ENCODE results near the gene RSKR.
A peak's percentile ranks its signal among the peaks of the same experiment; 100 is the strongest.
"Not testable (repeated sequence)": the region's sequence is repeated elsewhere in the genome, so short reads cannot be mapped to it uniquely, and the experiment has no call there.

Gene RSKR

GRCh38 chr17:28576758-28577465 is 37.1 kb downstream of the RSKR start, which contains the start of gene ALDOC:
ALDOC (minus strand) TSS chr17:28576895; CDS start chr17:28575532, 1,363 bp downstream.
- H3K27ac ChIP-seq (ENCODE audit: low read depth, low read length), result peak within 1 kb of the TSS; percentile 61
- no peaks in the 10 kb centered on the region for H3K27me3 ChIP-seq (ENCODE audit: control insufficient read depth, low read length)
- no peaks in the 10 kb centered on the region for H3K79me2 ChIP-seq (ENCODE audit: control insufficient read depth, low read length)
- peaks cover 24% of the 10 kb centered on the region for H3F3A ChIP-seq (ENCODE audit: control insufficient read depth, insufficient read depth)
- peak within 1 kb of the TSS; percentile 72 for H3K4me3 ChIP-seq (ENCODE audit: low read length)
- TF ChIP-seq EZH2phosphoT487 (IDR thresholded peaks at IDR 0.05; ENCODE audit: borderline replicate concordance, low read length) (no peak), CTCF (IDR thresholded peaks at IDR 0.05; ENCODE audit: low read depth, low read length, poor library complexity, severe bottlenecking) (no peak)
- no peaks in the 10 kb centered on the region for H3K9me2 ChIP-seq (replicated peaks; ENCODE audit: control insufficient read depth, low read length)
- peak within 1 kb of the TSS; percentile 67 for H3K4me2 ChIP-seq (ENCODE audit: low read length)
- H3K9me3 ChIP-seq (ENCODE audit: control insufficient read depth, insufficient read depth, low read length), result no peaks in the 10 kb centered on the region
- no peaks in the 10 kb centered on the region for H4K20me1 ChIP-seq (ENCODE audit: control insufficient read depth, insufficient read depth, low read depth, low read length)
- H3K36me3 ChIP-seq (ENCODE audit: control insufficient read depth, low read length), result peaks cover 78% of the 10 kb centered on the region
- H3K4me1 ChIP-seq (ENCODE audit: control insufficient read depth, low read length), result peaks cover 28% of the 10 kb centered on the region

GRCh38 chr17:28576016-28576415 is 38.0 kb downstream of the RSKR start:
- not testable (repeated sequence) for H3K27me3 ChIP-seq (ENCODE audit: control insufficient read depth, low read length); H3K79me2 ChIP-seq (ENCODE audit: control insufficient read depth, low read length); H4K20me1 ChIP-seq (ENCODE audit: control insufficient read depth, insufficient read depth, low read depth, low read length); H3K27ac ChIP-seq (ENCODE audit: low read depth, low read length); H3K9me3 ChIP-seq (ENCODE audit: control insufficient read depth, insufficient read depth, low read length); H3K9me2 ChIP-seq (replicated peaks; ENCODE audit: control insufficient read depth, low read length)
- peak overlapping the region; percentile 61 for H3K4me2 ChIP-seq (ENCODE audit: low read length)
- peaks cover 30% of the 10 kb centered on the region for H3K4me1 ChIP-seq (ENCODE audit: control insufficient read depth, low read length)
- peaks cover 24% of the 10 kb centered on the region for H3F3A ChIP-seq (ENCODE audit: control insufficient read depth, insufficient read depth)
- peak overlapping the region; percentile 68 for H3K4me3 ChIP-seq (ENCODE audit: low read length)
- peaks cover 77% of the 10 kb centered on the region for H3K36me3 ChIP-seq (ENCODE audit: control insufficient read depth, low read length)

- H3K79me2 ChIP-seq (ENCODE audit: control insufficient read depth, low read length), result peaks cover 9% of the 10 kb centered on the region
- peaks cover 35% of the 10 kb centered on the region for H3K4me1 ChIP-seq (ENCODE audit: control insufficient read depth, low read length)
- H4K20me1 ChIP-seq (ENCODE audit: control insufficient read depth, insufficient read depth, low read depth, low read length), result no peaks in the 10 kb centered on the region
- TF ChIP-seq CTCF (IDR thresholded peaks at IDR 0.05; ENCODE audit: low read depth, low read length, poor library complexity, severe bottlenecking), result peak; percentile 8
- TF ChIP-seq EZH2phosphoT487 (IDR thresholded peaks at IDR 0.05; ENCODE audit: borderline replicate concordance, low read length), result no peak
- H3K4me3 ChIP-seq (ENCODE audit: low read length), result peak overlapping the region; percentile 68
- H3K9me3 ChIP-seq (ENCODE audit: control insufficient read depth, insufficient read depth, low read length), result no peaks in the 10 kb centered on the region
- H3K4me2 ChIP-seq (ENCODE audit: low read length), result peak overlapping the region; percentile 61
- H3K36me3 ChIP-seq (ENCODE audit: control insufficient read depth, low read length), result peaks cover 72% of the 10 kb centered on the region
- no peaks in the 10 kb centered on the region for H3K27me3 ChIP-seq (ENCODE audit: control insufficient read depth, low read length)
- H3K27ac ChIP-seq (ENCODE audit: low read depth, low read length), result no peak overlapping the region
- H3K9me2 ChIP-seq (replicated peaks; ENCODE audit: control insufficient read depth, low read length), result no peaks in the 10 kb centered on the region
- peaks cover 17% of the 10 kb centered on the region for H3F3A ChIP-seq (ENCODE audit: control insufficient read depth, insufficient read depth)
Measured at GRCh38 chr17:28575126-28575795, 38.7 kb downstream of the RSKR start.

GRCh38 chr17:28574526-28574925 is 39.5 kb downstream of the RSKR start:
- no peak overlapping the region for H3K4me2 ChIP-seq (ENCODE audit: low read length)
- H3K27me3 ChIP-seq (ENCODE audit: control insufficient read depth, low read length), result no peaks in the 10 kb centered on the region
- no peak overlapping the region for H3K27ac ChIP-seq (ENCODE audit: low read depth, low read length)
- no peaks in the 10 kb centered on the region for H4K20me1 ChIP-seq (ENCODE audit: control insufficient read depth, insufficient read depth, low read depth, low read length)
- H3K9me2 ChIP-seq (replicated peaks; ENCODE audit: control insufficient read depth, low read length), result no peaks in the 10 kb centered on the region
- H3K36me3 ChIP-seq (ENCODE audit: control insufficient read depth, low read length), result peaks cover 64% of the 10 kb centered on the region
- TF ChIP-seq CTCF (IDR thresholded peaks at IDR 0.05; ENCODE audit: low read depth, low read length, poor library complexity, severe bottlenecking), result no peak
- TF ChIP-seq EZH2phosphoT487 (IDR thresholded peaks at IDR 0.05; ENCODE audit: borderline replicate concordance, low read length), result no peak
- H3F3A ChIP-seq (ENCODE audit: control insufficient read depth, insufficient read depth), result peaks cover 15% of the 10 kb centered on the region
- no peak overlapping the region for H3K4me3 ChIP-seq (ENCODE audit: low read length)
- H3K4me1 ChIP-seq (ENCODE audit: control insufficient read depth, low read length), result peaks cover 42% of the 10 kb centered on the region
- H3K9me3 ChIP-seq (ENCODE audit: control insufficient read depth, insufficient read depth, low read length), result no peaks in the 10 kb centered on the region
- H3K79me2 ChIP-seq (ENCODE audit: control insufficient read depth, low read length), result peaks cover 17% of the 10 kb centered on the region
